HepG2 (cell line): ENCODE results near the gene MTHFD1. TPM values are rescaled to one million over a fixed set of nuclear protein-coding genes. Genes with fewer than 3 reads are reported as not detected.

Source experiments
- ATAC-seq: fragments of 200-7000 bp; cut with Tn5 transposase; 3 replicates; pipeline ENCODE4 v1.9.1; 2020; ENCODE audit warnings: mild to moderate bottlenecking, moderate library complexity
- BruUV-seq: library from RNA; stranded (reverse); fragments of 400-500 nt; replicated peaks from 2 replicates; lab custom pipeline; 2021; lab: Mats Ljungman, UMichigan
- CTCF ChIA-PET: fragments of 300-600 bp; formaldehyde crosslinking; extraction: SDS; loops from one replicate; lab custom pipeline; 2021; ENCODE audit warnings: low total read pairs, inconsistent platforms, low intra/inter-chr PET ratio; lab: Yijun Ruan, JAX
- POLR2A ChIA-PET: fragments of 350-600 bp; sonication (Branson Sonifier 250); formaldehyde crosslinking; loops from one replicate; lab custom pipeline; 2020; ENCODE audit warnings: antibody characterized with exemption, inconsistent platforms; lab: Yijun Ruan, JAX
- DNase-seq: peaks from one replicate; pipeline ENCODE4 v3.0.0-alpha.2; 2015; ENCODE audit warnings: low spot score
- FAIRE-seq: peaks from 3 replicates; lab custom pipeline; 2011; peaks lifted over from hg19 to GRCh38; lab: Jason Lieb, UNC
- H2AFZ ChIP-seq: one replicate; pipeline ENCODE4 v1.6.1; 2011; ENCODE audit warnings: low read length, inconsistent platforms
- H3K27ac ChIP-seq: fragments of 300-600 bp; 3 replicates; pipeline ENCODE4 v1.8.0; 2011; ENCODE audit warnings: mixed run types, mild to moderate bottlenecking, mixed read lengths, low read length, inconsistent platforms; ENCODE audit not compliant: insufficient read depth; ENCODE audit errors: extremely low read length
- H3K27me3 ChIP-seq, 2 experiments: fragments of 200-600 bp in 1 of 2; 2 replicates in 1 of 2; 3 replicates in 1 of 2; pipeline versions ENCODE4 v1.6.0 to v1.8.0; 2011; ENCODE audit warnings: low read length in 2 of 2, mild to moderate bottlenecking in 2 of 2, moderate library complexity in 2 of 2, inconsistent platforms in 1 of 2; ENCODE audit not compliant: insufficient read depth in 2 of 2, control insufficient read depth in 1 of 2
- H3K36me3 ChIP-seq, 2 experiments: fragments of 200-600 bp in 1 of 2; replicated peaks in 1 of 2; 2 replicates in 1 of 2; 3 replicates in 1 of 2; pipeline versions ENCODE4 v1.5.1 to v1.8.0; 2011; ENCODE audit warnings: low read length in 2 of 2, inconsistent platforms in 1 of 2; ENCODE audit not compliant: insufficient read depth in 2 of 2, control insufficient read depth in 1 of 2
- H3K4me1 ChIP-seq: 2 replicates; pipeline ENCODE4 v1.5.1; 2012; ENCODE audit warnings: low read length, inconsistent platforms; ENCODE audit not compliant: insufficient read depth
- H3K4me2 ChIP-seq: 2 replicates; pipeline ENCODE4 v1.6.0; 2011; ENCODE audit warnings: low read depth, low read length, inconsistent platforms
- H3K4me3 ChIP-seq, 3 experiments: fragments of 200-600 bp in 1 of 3; sonication (generic), shearing (Covaris generic) in 1 of 3; replicated peaks in 1 of 3; 2 replicates each; pipeline ENCODE4 v1.5.1; 2011 to 2016; ENCODE audit warnings: low read length in 3 of 3, inconsistent platforms in 2 of 3, low read depth in 2 of 3, mild to moderate bottlenecking in 2 of 3, control low read depth in 1 of 3, mixed read lengths in 1 of 3; ENCODE audit not compliant: insufficient read depth in 1 of 3
- H3K79me2 ChIP-seq: one replicate; pipeline ENCODE4 v1.6.1; 2011; ENCODE audit warnings: low read length, inconsistent platforms; ENCODE audit not compliant: insufficient read depth
- H3K9ac ChIP-seq: 2 replicates; pipeline ENCODE4 v1.6.0; 2011; ENCODE audit warnings: mild to moderate bottlenecking, low read depth, low read length, inconsistent platforms; ENCODE audit not compliant: insufficient read depth
- H3K9me3 ChIP-seq: 2 replicates; pipeline ENCODE4 v1.5.1; 2012; ENCODE audit warnings: mild to moderate bottlenecking, low read length
- H4K20me1 ChIP-seq: 2 replicates; pipeline ENCODE4 v1.6.0; 2011; ENCODE audit warnings: inconsistent platforms, mild to moderate bottlenecking, low read length, moderate library complexity; ENCODE audit not compliant: insufficient read depth
- CBFB ChIP-seq: sonication (generic); formaldehyde crosslinking; IDR thresholded peaks from 2 replicates; pipeline ENCODE4 v1.4.0; 2020; ENCODE audit warnings: missing genetic modification reagents
- ETV5 ChIP-seq: IDR thresholded peaks from 2 replicates; pipeline ENCODE4 v1.6.1; 2018; ENCODE audit warnings: missing biosample characterization, missing genetic modification reagents, inconsistent platforms, borderline replicate concordance
- HDAC2 ChIP-seq: sonication (generic); formaldehyde crosslinking; IDR thresholded peaks from 2 replicates; pipeline ENCODE4 v1.4.0; 2020; ENCODE audit warnings: missing genetic modification reagents
- HMGA1 ChIP-seq: sonication (generic); formaldehyde crosslinking; conservative IDR thresholded peaks from 2 replicates; pipeline ENCODE4 v1.4.0; 2020; ENCODE audit warnings: missing genetic modification reagents
- NCOR1 ChIP-seq: fragments of 200-600 bp; sonication (generic); IDR thresholded peaks from 2 replicates; pipeline ENCODE4 v1.7.0; 2017; ENCODE audit warnings: antibody characterized with exemption, low read length, borderline replicate concordance
- NFIB ChIP-seq: sonication (generic); formaldehyde crosslinking; IDR thresholded peaks from 2 replicates; pipeline ENCODE4 v1.9.0; 2021; ENCODE audit warnings: missing genetic modification reagents, mild to moderate bottlenecking, borderline replicate concordance
- NONO ChIP-seq, 2 experiments: fragments of 450-650 bp in 1 of 2; sonication (generic) in 1 of 2; formaldehyde crosslinking in 1 of 2; IDR thresholded peaks in 1 of 2; conservative IDR thresholded peaks in 1 of 2; 2 replicates each; pipeline versions ENCODE4 v1.6.1 to v1.8.0; 2017 to 2022; ENCODE audit warnings: mild to moderate bottlenecking in 1 of 2, missing genetic modification reagents in 1 of 2, moderate library complexity in 1 of 2
- RAD51 ChIP-seq: fragments of 450-650 bp; IDR thresholded peaks from 2 replicates; pipeline ENCODE4 v1.6.1; 2016; ENCODE audit warnings: borderline replicate concordance
- TAF1 ChIP-seq: sonication (generic); formaldehyde crosslinking; IDR thresholded peaks from 2 replicates; pipeline ENCODE4 v1.4.0; 2020; ENCODE audit warnings: missing genetic modification reagents
- ZFY ChIP-seq: sonication (generic); formaldehyde crosslinking; IDR thresholded peaks from 2 replicates; pipeline ENCODE4 v1.4.0; 2020; ENCODE audit warnings: missing genetic modification reagents
- ZNF761 ChIP-seq: sonication (generic); formaldehyde crosslinking; conservative IDR thresholded peaks from 2 replicates; pipeline ENCODE4 v1.4.0; 2020; ENCODE audit warnings: mild to moderate bottlenecking, missing genetic modification reagents
- ZNF775 ChIP-seq: sonication (generic); formaldehyde crosslinking; IDR thresholded peaks from 2 replicates; pipeline ENCODE4 v1.4.0; 2020; ENCODE audit warnings: missing genetic modification reagents, mild to moderate bottlenecking, moderate library complexity, borderline replicate concordance
- whole genome bisulfite sequencing: methylation state at CpG from one replicate; pipeline ENCODE4 v1.1.6; 2017; ENCODE audit warnings: low lambda C conversion rate; 5-methylcytosine and 5-hydroxymethylcytosine counted together
- in situ Hi-C: cut with HindIII; loops from 2 replicates; pipeline ENCODE4 v1.10.0; 2017; ENCODE audit warnings: low pct_unique_long_range_greater_than_20kb; ENCODE audit not compliant: extremely low pct_ligation_motif_present
- intact Hi-C: fragments of 100-400 bp; cut with micrococcal nuclease; formaldehyde crosslinking; loops from one replicate; pipeline ENCODE4 v1.10.0; 2022; ENCODE audit not compliant: unreplicated experiment
- polyA plus RNA-seq, 8 experiments: library from polyadenylated mRNA; depleted of rRNA in 3 of 8; stranded (reverse) in 7 of 8; unstranded in 1 of 8; fragments of >200 nt; fragmentation: Illumina TruSeq in 4 of 8; extraction: Trizol in 4 of 8; gene quantifications; 2 replicates each; pipeline versions ENCODE4 v1.2.1 to v1.2.3, GENCODE V29; 2011 to 2016; ENCODE audit warnings: low read depth in 4 of 8, missing spikeins in 1 of 8, mixed read lengths in 1 of 8; ENCODE audit not compliant: insufficient read depth in 1 of 8
- total RNA-seq, 5 experiments: library from RNA; depleted of rRNA; stranded (reverse); fragments of >200 nt; fragmentation: Illumina TruSeq; extraction: Trizol; gene quantifications; 2 replicates each; pipeline ENCODE4 v1.2.3, GENCODE V29; 2016; ENCODE audit warnings: low read depth in 1 of 5
- TF ChIP-seq, protein P1 (sequence below): IDR thresholded peaks from 2 replicates; pipeline ENCODE4 v1.6.1; 2016; ENCODE audit warnings: mild to moderate bottlenecking, missing biosample characterization, missing genetic modification reagents
- TF ChIP-seq, protein P2 (sequence below): sonication (generic); formaldehyde crosslinking; IDR thresholded peaks from 2 replicates; pipeline ENCODE4 v1.5.0; 2020; ENCODE audit warnings: missing genetic modification reagents, mild to moderate bottlenecking, borderline replicate concordance
- TF ChIP-seq, protein P3 (sequence below): sonication (generic); formaldehyde crosslinking; IDR thresholded peaks from 2 replicates; pipeline ENCODE4 v1.4.0; 2020; ENCODE audit warnings: missing genetic modification reagents

The MTHFD1 gene
- total and polyA plus RNA-seq, 2 of the 13 experiments (the other 11 are each of a cell fraction or from before 2014, with no cell fraction given): 31.0 to 106 TPM

DNA sequence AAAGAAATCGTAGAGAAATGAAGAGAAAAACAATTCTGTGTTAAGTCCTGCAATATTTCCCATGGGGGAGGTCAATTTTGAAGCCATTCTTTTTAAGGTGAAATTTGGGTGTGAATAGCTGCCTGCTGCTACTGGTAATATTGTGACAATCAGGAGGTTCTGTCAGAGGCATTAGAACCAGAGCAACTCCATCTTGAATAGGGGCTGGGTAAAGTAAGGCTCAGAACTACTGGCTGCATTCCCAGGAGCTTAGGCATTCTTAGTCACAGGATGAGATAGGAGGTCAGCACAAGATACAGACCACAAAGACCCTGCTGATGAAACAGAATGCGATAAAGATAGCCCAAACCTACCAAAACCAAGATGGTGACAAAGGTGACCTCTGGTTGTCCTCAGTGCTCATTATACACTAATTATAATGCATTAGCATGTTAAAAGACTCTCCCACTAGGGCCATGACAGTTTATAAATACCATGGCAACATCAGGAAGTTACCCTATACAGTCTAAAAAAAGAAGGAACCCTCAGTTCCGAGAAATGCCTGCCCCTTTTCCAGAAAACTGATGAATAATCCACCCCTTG, 24.8 kb upstream of the MTHFD1 start:
- H2AFZ ChIP-seq: no peak overlapping the region
- H3K4me3 ChIP-seq: no peak overlapping the region
- H4K20me1 ChIP-seq: no peaks in the 10 kb centered on the region

More for the DNA sequence above, 24.8 kb upstream of the MTHFD1 start:
- H3K4me2 ChIP-seq: no peak overlapping the region
- no peak for ATAC-seq
- H3K36me3 ChIP-seq: no peaks in the 10 kb centered on the region
- no peaks in the 10 kb centered on the region for H3K27me3 ChIP-seq
- FAIRE-seq: no peak
- TF ChIP-seq, protein P1, sequence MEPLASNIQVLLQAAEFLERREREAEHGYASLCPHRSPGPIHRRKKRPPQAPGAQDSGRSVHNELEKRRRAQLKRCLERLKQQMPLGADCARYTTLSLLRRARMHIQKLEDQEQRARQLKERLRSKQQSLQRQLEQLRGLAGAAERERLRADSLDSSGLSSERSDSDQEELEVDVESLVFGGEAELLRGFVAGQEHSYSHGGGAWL (CRISPR knock-in tag): no peak
- TF ChIP-seq NCOR1 (no peak), HDAC2 (CRISPR knock-in tag) (no peak), NFIB (CRISPR knock-in tag) (no peak), HMGA1 (CRISPR knock-in tag) (no peak), ZFY (CRISPR knock-in tag) (no peak), CBFB (CRISPR knock-in tag) (no peak), TAF1 (CRISPR knock-in tag) (no peak), ETV5 (no peak), ZNF761 (no peak), RAD51 (no peak), ZNF775 (CRISPR knock-in tag) (no peak), NONO (IDR thresholded peaks at IDR 0.05) (no peak), NONO (CRISPR knock-in tag; conservative IDR thresholded peaks at IDR 0.05) (no peak)
- TF ChIP-seq, protein P2, sequence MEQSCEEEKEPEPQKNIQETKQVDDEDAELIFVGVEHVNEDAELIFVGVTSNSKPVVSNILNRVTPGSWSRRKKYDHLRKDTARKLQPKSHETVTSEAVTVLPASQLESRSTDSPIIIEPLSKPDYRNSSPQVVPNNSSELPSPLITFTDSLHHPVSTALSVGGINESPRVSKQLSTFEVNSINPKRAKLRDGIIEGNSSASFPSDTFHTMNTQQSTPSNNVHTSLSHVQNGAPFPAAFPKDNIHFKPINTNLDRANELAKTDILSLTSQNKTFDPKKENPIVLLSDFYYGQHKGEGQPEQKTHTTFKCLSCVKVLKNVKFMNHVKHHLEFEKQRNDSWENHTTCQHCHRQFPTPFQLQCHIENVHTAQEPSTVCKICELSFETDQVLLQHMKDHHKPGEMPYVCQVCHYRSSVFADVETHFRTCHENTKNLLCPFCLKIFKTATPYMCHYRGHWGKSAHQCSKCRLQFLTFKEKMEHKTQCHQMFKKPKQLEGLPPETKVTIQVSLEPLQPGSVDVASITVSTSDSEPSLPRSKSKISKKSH (CRISPR knock-in tag): no peak
- TF ChIP-seq, protein P3, sequence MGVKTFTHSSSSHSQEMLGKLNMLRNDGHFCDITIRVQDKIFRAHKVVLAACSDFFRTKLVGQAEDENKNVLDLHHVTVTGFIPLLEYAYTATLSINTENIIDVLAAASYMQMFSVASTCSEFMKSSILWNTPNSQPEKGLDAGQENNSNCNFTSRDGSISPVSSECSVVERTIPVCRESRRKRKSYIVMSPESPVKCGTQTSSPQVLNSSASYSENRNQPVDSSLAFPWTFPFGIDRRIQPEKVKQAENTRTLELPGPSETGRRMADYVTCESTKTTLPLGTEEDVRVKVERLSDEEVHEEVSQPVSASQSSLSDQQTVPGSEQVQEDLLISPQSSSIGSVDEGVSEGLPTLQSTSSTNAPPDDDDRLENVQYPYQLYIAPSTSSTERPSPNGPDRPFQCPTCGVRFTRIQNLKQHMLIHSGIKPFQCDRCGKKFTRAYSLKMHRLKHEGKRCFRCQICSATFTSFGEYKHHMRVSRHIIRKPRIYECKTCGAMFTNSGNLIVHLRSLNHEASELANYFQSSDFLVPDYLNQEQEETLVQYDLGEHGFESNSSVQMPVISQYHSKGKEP (CRISPR knock-in tag): no peak
- H3K9me3 ChIP-seq: no peaks in the 10 kb centered on the region
- POLR2A ChIA-PET: no interaction called here
- no peaks in the 10 kb centered on the region for H3K79me2 ChIP-seq
- 33% methylated on average over 3 of the region's 3 CpGs for WGBS
- intact Hi-C loops (no loop called here), in situ Hi-C loops (no loop called here)
- CTCF ChIA-PET: no interaction called here
- H3K9ac ChIP-seq: no peak overlapping the region
- H3K27ac ChIP-seq: no peak overlapping the region
- no TSS peak for BruUV-seq
- DNase-seq: no peak
- H3K4me1 ChIP-seq: peaks cover 9% of the 10 kb centered on the region
